HL-60 (cell line): ENCODE results near the gene FERMT3.

Experiments
- CTCF ChIP-seq: IDR thresholded peaks from one replicate; pipeline ENCODE4 v1.5.1; 2011; ENCODE audit warnings: low read length, control low read depth, inconsistent platforms; ENCODE audit not compliant: insufficient read depth
- TF ChIP-seq, protein P1 (sequence below): IDR thresholded peaks from 2 replicates; pipeline ENCODE4 v1.6.1; 2012; ENCODE audit warnings: low read depth; ENCODE audit not compliant: insufficient replicate concordance

DNA sequence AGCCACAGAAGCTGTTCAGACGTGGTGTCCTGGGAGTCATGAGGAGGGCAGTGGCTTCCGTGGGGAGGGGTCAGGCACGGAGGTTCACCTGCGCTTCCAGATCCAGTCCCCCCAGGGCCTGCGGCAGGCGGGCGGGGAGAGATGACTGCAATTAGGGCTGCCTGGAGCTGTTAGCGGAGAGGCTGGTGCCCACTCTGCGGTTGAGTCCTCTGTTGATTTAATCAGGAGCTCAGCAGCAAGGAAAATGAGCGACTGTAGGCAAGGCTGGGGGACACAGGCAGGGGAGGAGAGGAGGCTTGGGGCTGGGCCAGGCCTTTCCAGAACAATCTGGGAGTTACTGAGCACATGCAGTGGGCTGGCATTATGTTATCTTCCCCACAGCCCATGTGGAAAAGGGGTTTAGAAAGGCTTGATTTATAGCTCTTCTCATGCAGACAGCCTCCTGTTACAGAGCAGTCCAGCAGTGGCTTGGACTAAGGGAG, 57.9 kb downstream of the FERMT3 start:
- no peak for TF ChIP-seq CTCF
- TF ChIP-seq, protein P1, sequence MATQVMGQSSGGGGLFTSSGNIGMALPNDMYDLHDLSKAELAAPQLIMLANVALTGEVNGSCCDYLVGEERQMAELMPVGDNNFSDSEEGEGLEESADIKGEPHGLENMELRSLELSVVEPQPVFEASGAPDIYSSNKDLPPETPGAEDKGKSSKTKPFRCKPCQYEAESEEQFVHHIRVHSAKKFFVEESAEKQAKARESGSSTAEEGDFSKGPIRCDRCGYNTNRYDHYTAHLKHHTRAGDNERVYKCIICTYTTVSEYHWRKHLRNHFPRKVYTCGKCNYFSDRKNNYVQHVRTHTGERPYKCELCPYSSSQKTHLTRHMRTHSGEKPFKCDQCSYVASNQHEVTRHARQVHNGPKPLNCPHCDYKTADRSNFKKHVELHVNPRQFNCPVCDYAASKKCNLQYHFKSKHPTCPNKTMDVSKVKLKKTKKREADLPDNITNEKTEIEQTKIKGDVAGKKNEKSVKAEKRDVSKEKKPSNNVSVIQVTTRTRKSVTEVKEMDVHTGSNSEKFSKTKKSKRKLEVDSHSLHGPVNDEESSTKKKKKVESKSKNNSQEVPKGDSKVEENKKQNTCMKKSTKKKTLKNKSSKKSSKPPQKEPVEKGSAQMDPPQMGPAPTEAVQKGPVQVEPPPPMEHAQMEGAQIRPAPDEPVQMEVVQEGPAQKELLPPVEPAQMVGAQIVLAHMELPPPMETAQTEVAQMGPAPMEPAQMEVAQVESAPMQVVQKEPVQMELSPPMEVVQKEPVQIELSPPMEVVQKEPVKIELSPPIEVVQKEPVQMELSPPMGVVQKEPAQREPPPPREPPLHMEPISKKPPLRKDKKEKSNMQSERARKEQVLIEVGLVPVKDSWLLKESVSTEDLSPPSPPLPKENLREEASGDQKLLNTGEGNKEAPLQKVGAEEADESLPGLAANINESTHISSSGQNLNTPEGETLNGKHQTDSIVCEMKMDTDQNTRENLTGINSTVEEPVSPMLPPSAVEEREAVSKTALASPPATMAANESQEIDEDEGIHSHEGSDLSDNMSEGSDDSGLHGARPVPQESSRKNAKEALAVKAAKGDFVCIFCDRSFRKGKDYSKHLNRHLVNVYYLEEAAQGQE, result no peak
